H9 (cell line): ENCODE data around the gene SDK1. TPM values are rescaled to one million over a fixed set of nuclear protein-coding genes. Genes with fewer than 3 reads are reported as not detected.

ENCODE experiments used
- DNase-seq: peaks from one replicate; pipeline ENCODE4 v3.0.0-alpha.2; 2017
- H2AFZ ChIP-seq: one replicate; pipeline ENCODE4 v1.6.1; 2013; ENCODE audit warnings: mild to moderate bottlenecking, low read length, control low read depth, moderate library complexity
- H2AK5ac ChIP-seq: 2 replicates; pipeline ENCODE4 v1.6.1; 2013; ENCODE audit warnings: low read length, control low read depth, mixed read lengths; ENCODE audit not compliant: insufficient read length
- H2BK120ac ChIP-seq: one replicate; pipeline ENCODE4 v1.6.1; 2013; ENCODE audit warnings: low read depth, mild to moderate bottlenecking, low read length, control low read depth, inconsistent platforms; ENCODE audit not compliant: poor library complexity, severe bottlenecking
- H2BK12ac ChIP-seq: 2 replicates; pipeline ENCODE4 v1.6.1; 2013; ENCODE audit warnings: low read length, control low read depth, mixed read lengths, low read depth; ENCODE audit not compliant: insufficient read length
- H2BK15ac ChIP-seq: 2 replicates; pipeline ENCODE4 v1.6.1; 2013; ENCODE audit warnings: low read depth, low read length, control low read depth
- H2BK20ac ChIP-seq: one replicate; pipeline ENCODE4 v1.6.1; 2013; ENCODE audit warnings: low read depth, mild to moderate bottlenecking, low read length, control low read depth, inconsistent platforms; ENCODE audit not compliant: poor library complexity, severe bottlenecking
- H2BK5ac ChIP-seq: 2 replicates; pipeline ENCODE4 v1.6.1; 2013; ENCODE audit warnings: low read length, control low read depth, mixed read lengths; ENCODE audit not compliant: insufficient read length
- H3K14ac ChIP-seq: 2 replicates; pipeline ENCODE4 v1.6.1; 2013; ENCODE audit warnings: low read length, control low read depth; ENCODE audit not compliant: insufficient read depth
- H3K18ac ChIP-seq: 2 replicates; pipeline ENCODE4 v1.6.1; 2013; ENCODE audit warnings: low read depth, mild to moderate bottlenecking, mixed read lengths, low read length, control low read depth; ENCODE audit not compliant: insufficient read length
- H3K23ac ChIP-seq: 2 replicates; pipeline ENCODE4 v1.6.1; 2013; ENCODE audit warnings: low read length, control low read depth, mixed read lengths, low read depth; ENCODE audit not compliant: insufficient read length
- H3K23me2 ChIP-seq: 2 replicates; pipeline ENCODE4 v1.6.1; 2013; ENCODE audit warnings: low read depth, mild to moderate bottlenecking, mixed read lengths, low read length, control low read depth; ENCODE audit not compliant: insufficient read length, poor library complexity, severe bottlenecking
- H3K27ac ChIP-seq: 2 replicates; pipeline ENCODE4 v1.5.1; 2013; ENCODE audit warnings: low read length, control low read depth, mixed read lengths, low read depth; ENCODE audit not compliant: insufficient read length
- H3K27me3 ChIP-seq: 2 replicates; pipeline ENCODE4 v1.6.1; 2013; ENCODE audit warnings: low read length, control low read depth, inconsistent platforms; ENCODE audit not compliant: insufficient read depth
- H3K4ac ChIP-seq: 2 replicates; pipeline ENCODE4 v1.6.1; 2013; ENCODE audit warnings: low read depth, mild to moderate bottlenecking, control low read depth, inconsistent platforms, low read length, moderate library complexity
- H3K4me1 ChIP-seq: 2 replicates; pipeline ENCODE4 v1.6.1; 2013; ENCODE audit warnings: low read length, control low read depth, inconsistent platforms; ENCODE audit not compliant: insufficient read depth
- H3K4me2 ChIP-seq: 2 replicates; pipeline ENCODE4 v1.6.1; 2013; ENCODE audit warnings: low read length, control low read depth, mixed read lengths; ENCODE audit not compliant: insufficient read length, insufficient read depth
- H3K56ac ChIP-seq: 2 replicates; pipeline ENCODE4 v1.6.1; 2013; ENCODE audit warnings: low read depth, mild to moderate bottlenecking, mixed read lengths, low read length, control low read depth; ENCODE audit not compliant: insufficient read length
- H3K79me1 ChIP-seq: 2 replicates; pipeline ENCODE4 v1.6.1; 2013; ENCODE audit warnings: low read depth, mild to moderate bottlenecking, moderate library complexity, low read length, control low read depth, inconsistent platforms; ENCODE audit not compliant: insufficient read depth, poor library complexity, severe bottlenecking
- H3K79me2 ChIP-seq: 2 replicates; pipeline ENCODE4 v1.6.1; 2013; ENCODE audit warnings: low read length, control low read depth, inconsistent platforms; ENCODE audit not compliant: insufficient read depth
- H3K9ac ChIP-seq: 2 replicates; pipeline ENCODE4 v1.6.1; 2013; ENCODE audit warnings: low read length, control low read depth, mixed read lengths; ENCODE audit not compliant: insufficient read length; ENCODE audit errors: extremely low read depth
- H3K9me3 ChIP-seq: one replicate; pipeline ENCODE4 v1.6.1; 2013; ENCODE audit warnings: low read depth, low read length, inconsistent platforms; ENCODE audit not compliant: control insufficient read depth
- H3T11ph ChIP-seq: one replicate; pipeline ENCODE4 v1.6.1; 2013; ENCODE audit warnings: mild to moderate bottlenecking, low read length, control low read depth, inconsistent platforms
- H4K20me1 ChIP-seq: one replicate; pipeline ENCODE4 v1.6.1; 2013; ENCODE audit not compliant: control insufficient read depth, insufficient read length, insufficient read depth
- H4K5ac ChIP-seq: 2 replicates; pipeline ENCODE4 v1.6.1; 2013; ENCODE audit warnings: low read depth, mild to moderate bottlenecking, mixed read lengths, low read length, control low read depth; ENCODE audit not compliant: insufficient read length
- H4K8ac ChIP-seq: replicated peaks from 2 replicates; pipeline ENCODE4 v1.6.1; 2013; ENCODE audit warnings: low read length, control low read depth, mixed read lengths, low read depth; ENCODE audit not compliant: insufficient read length
- H4K91ac ChIP-seq: 2 replicates; pipeline ENCODE4 v1.6.1; 2013; ENCODE audit warnings: low read depth, mild to moderate bottlenecking, moderate library complexity, mixed read lengths, low read length, control low read depth; ENCODE audit not compliant: insufficient read length
- H3K27ac Mint-ChIP-seq, 3 experiments: 2 replicates in 2 of 3; 3 replicates in 1 of 3; pipeline ENCODE4 v1.8.0; 2020 to 2021; ENCODE audit warnings: mixed read lengths in 3 of 3, mild to moderate bottlenecking in 1 of 3, moderate library complexity in 1 of 3
- H3K27me3 Mint-ChIP-seq: 2 replicates; pipeline ENCODE4 v1.8.0; 2021; ENCODE audit warnings: low read depth, mild to moderate bottlenecking, moderate library complexity, mixed read lengths
- H3K36me3 Mint-ChIP-seq, 3 experiments: 2 replicates in 2 of 3; 3 replicates in 1 of 3; pipeline ENCODE4 v1.8.0; 2020 to 2021; ENCODE audit warnings: low read depth in 3 of 3, mixed read lengths in 3 of 3; ENCODE audit not compliant: insufficient read depth in 1 of 3
- H3K4me1 Mint-ChIP-seq, 2 experiments: 2 replicates each; pipeline ENCODE4 v1.8.0; 2020; ENCODE audit warnings: mixed read lengths in 2 of 2
- H3K4me3 Mint-ChIP-seq, 2 experiments: 2 replicates in 1 of 2; 3 replicates in 1 of 2; pipeline ENCODE4 v1.8.0; 2020 to 2021; ENCODE audit warnings: mild to moderate bottlenecking in 2 of 2, mixed read lengths in 2 of 2, moderate library complexity in 1 of 2
- H3K9me3 Mint-ChIP-seq, 2 experiments: 2 replicates in 1 of 2; 3 replicates in 1 of 2; pipeline ENCODE4 v1.8.0; 2020; ENCODE audit warnings: mild to moderate bottlenecking in 2 of 2, mixed read lengths in 2 of 2, moderate library complexity in 1 of 2
- WGBS: extraction: QIAGEN DNeasy Blood & Tissue Kit; methylation state at CpG from one replicate; pipeline ENCODE4 v1.1.7; 2013; ENCODE audit warnings: missing lambda C conversion rate, low lambda C conversion rate, mixed read lengths; ENCODE audit not compliant: insufficient read length; ENCODE audit errors: extremely low coverage; 5-methylcytosine and 5-hydroxymethylcytosine counted together
- total RNA-seq: library from RNA; stranded (reverse); gene quantifications from 2 replicates; pipeline ENCODE4 v1.2.1, GENCODE V29; 2021
- TF ChIP-seq, protein P1 (sequence below): fragments of 200-600 bp; sonication (generic); conservative IDR thresholded peaks from 3 replicates; pipeline ENCODE4 v1.8.0; 2021; ENCODE audit warnings: antibody characterized with exemption, mild to moderate bottlenecking

The SDK1 gene
- total RNA-seq, 1 experiment from 2014 or later, result 8.7 TPM

DNA sequence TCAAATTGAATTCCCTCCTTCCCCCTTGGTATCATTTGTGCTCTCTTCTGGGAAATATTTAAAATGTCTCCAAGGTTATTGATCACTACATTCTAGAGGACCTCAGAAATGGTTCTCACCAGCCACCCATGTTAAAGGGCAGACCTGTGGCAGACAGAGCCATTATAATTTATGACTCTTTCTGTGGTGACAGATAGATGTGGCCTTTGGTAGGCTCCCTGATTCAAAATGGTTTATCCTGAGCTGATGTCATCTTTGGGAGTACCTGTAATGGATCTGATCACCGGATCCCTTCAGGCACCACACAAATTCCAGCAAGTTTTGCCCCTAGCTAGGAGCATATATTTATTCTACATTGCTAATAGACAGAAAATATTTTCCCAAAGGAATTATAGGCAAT lies 267.5 kb downstream of the SDK1 start:
- no peaks in the 10 kb centered on the region for H4K20me1 ChIP-seq
- no peak overlapping the region for H2BK20ac ChIP-seq
- no peak overlapping the region for H3K18ac ChIP-seq
- Mint-ChIP-seq H3K27ac (no peak overlapping the region), H3K27me3 (no peaks in the 10 kb centered on the region), H3K36me3 (no peaks in the 10 kb centered on the region; a peak in 2 of 7 replicates), H3K4me3 (no peak overlapping the region), H3K4me1 (peaks cover 10% of the 10 kb centered on the region in 2 experiments), H3K9me3 (no peaks in the 10 kb centered on the region)
- no peak overlapping the region for H4K8ac ChIP-seq
- no peak overlapping the region for H4K5ac ChIP-seq
- H2BK5ac ChIP-seq, result no peak overlapping the region
- no peak overlapping the region for H3K4me2 ChIP-seq
- H2AK5ac ChIP-seq, result no peak overlapping the region
- H4K91ac ChIP-seq, result no peak overlapping the region
- no peaks in the 10 kb centered on the region for H3K79me1 ChIP-seq
- no peak overlapping the region for H3K9ac ChIP-seq
- TF ChIP-seq, protein P1, sequence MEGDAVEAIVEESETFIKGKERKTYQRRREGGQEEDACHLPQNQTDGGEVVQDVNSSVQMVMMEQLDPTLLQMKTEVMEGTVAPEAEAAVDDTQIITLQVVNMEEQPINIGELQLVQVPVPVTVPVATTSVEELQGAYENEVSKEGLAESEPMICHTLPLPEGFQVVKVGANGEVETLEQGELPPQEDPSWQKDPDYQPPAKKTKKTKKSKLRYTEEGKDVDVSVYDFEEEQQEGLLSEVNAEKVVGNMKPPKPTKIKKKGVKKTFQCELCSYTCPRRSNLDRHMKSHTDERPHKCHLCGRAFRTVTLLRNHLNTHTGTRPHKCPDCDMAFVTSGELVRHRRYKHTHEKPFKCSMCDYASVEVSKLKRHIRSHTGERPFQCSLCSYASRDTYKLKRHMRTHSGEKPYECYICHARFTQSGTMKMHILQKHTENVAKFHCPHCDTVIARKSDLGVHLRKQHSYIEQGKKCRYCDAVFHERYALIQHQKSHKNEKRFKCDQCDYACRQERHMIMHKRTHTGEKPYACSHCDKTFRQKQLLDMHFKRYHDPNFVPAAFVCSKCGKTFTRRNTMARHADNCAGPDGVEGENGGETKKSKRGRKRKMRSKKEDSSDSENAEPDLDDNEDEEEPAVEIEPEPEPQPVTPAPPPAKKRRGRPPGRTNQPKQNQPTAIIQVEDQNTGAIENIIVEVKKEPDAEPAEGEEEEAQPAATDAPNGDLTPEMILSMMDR, result no peak
- no peaks in the 10 kb centered on the region for H3K23me2 ChIP-seq
- H3K27me3 ChIP-seq, result no peaks in the 10 kb centered on the region
- peaks cover 2% of the 10 kb centered on the region for H3K4me1 ChIP-seq
- H2AFZ ChIP-seq, result no peak overlapping the region
- H3K14ac ChIP-seq, result no peak overlapping the region
- no peak overlapping the region for H3K23ac ChIP-seq
- no peak overlapping the region for H2BK15ac ChIP-seq
- no peaks in the 10 kb centered on the region for H3K79me2 ChIP-seq
- H3T11ph ChIP-seq, result no peak overlapping the region
- no peak overlapping the region for H2BK120ac ChIP-seq
- H3K56ac ChIP-seq, result no peak overlapping the region
- H2BK12ac ChIP-seq, result no peak overlapping the region
- H3K4ac ChIP-seq, result no peak overlapping the region
- no CpG with 5 or more reads among the region's 1 CpG for WGBS
- no peak for DNase-seq
- H3K27ac ChIP-seq, result no peak overlapping the region
- no peaks in the 10 kb centered on the region for H3K9me3 ChIP-seq
